ENCODE measurements around the gene RFTN2.

DNA sequence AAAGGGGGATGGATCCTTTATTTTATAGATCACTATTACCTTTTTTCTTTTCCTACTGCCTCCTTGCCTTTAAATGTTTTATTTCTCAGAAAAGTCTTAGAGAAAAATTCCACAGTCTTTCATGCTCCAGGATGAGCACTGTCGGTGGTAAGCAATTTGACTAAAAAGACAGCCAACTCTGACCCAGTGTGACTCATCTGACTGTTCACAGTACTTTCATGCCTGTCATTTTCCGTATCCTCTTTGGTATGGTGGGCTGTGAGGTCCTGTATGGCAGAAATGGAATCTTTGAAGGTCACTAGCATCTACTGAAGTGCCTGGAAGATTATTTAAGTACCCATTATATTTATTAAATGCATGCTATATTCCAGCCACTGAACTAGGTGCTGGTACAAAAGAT is 2.1 kb upstream of the RFTN2 start:
- TF ChIP-seq, protein P1, sequence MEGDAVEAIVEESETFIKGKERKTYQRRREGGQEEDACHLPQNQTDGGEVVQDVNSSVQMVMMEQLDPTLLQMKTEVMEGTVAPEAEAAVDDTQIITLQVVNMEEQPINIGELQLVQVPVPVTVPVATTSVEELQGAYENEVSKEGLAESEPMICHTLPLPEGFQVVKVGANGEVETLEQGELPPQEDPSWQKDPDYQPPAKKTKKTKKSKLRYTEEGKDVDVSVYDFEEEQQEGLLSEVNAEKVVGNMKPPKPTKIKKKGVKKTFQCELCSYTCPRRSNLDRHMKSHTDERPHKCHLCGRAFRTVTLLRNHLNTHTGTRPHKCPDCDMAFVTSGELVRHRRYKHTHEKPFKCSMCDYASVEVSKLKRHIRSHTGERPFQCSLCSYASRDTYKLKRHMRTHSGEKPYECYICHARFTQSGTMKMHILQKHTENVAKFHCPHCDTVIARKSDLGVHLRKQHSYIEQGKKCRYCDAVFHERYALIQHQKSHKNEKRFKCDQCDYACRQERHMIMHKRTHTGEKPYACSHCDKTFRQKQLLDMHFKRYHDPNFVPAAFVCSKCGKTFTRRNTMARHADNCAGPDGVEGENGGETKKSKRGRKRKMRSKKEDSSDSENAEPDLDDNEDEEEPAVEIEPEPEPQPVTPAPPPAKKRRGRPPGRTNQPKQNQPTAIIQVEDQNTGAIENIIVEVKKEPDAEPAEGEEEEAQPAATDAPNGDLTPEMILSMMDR (IDR thresholded peaks at IDR 0.05) = no peak
- TF ChIP-seq POLR2AphosphoS5 (IDR thresholded peaks at IDR 0.05; ENCODE audit: low read depth, low read length) (no peak), TCF7L2 (IDR thresholded peaks at IDR 0.05; ENCODE audit: low read depth, low read length) (no peak), SIN3A (IDR thresholded peaks at IDR 0.05; ENCODE audit: borderline replicate concordance, insufficient read depth, low read depth, low read length) (no peak)
- TF ChIP-seq, protein P2, sequence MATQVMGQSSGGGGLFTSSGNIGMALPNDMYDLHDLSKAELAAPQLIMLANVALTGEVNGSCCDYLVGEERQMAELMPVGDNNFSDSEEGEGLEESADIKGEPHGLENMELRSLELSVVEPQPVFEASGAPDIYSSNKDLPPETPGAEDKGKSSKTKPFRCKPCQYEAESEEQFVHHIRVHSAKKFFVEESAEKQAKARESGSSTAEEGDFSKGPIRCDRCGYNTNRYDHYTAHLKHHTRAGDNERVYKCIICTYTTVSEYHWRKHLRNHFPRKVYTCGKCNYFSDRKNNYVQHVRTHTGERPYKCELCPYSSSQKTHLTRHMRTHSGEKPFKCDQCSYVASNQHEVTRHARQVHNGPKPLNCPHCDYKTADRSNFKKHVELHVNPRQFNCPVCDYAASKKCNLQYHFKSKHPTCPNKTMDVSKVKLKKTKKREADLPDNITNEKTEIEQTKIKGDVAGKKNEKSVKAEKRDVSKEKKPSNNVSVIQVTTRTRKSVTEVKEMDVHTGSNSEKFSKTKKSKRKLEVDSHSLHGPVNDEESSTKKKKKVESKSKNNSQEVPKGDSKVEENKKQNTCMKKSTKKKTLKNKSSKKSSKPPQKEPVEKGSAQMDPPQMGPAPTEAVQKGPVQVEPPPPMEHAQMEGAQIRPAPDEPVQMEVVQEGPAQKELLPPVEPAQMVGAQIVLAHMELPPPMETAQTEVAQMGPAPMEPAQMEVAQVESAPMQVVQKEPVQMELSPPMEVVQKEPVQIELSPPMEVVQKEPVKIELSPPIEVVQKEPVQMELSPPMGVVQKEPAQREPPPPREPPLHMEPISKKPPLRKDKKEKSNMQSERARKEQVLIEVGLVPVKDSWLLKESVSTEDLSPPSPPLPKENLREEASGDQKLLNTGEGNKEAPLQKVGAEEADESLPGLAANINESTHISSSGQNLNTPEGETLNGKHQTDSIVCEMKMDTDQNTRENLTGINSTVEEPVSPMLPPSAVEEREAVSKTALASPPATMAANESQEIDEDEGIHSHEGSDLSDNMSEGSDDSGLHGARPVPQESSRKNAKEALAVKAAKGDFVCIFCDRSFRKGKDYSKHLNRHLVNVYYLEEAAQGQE (IDR thresholded peaks at IDR 0.05; ENCODE audit: insufficient read depth in 1 of 2, low read depth in 2 of 2, low read length in 1 of 2) = no peak
